Esophagus (tissue), 2 donors: ENCODE results near the gene TMEM131. TPM values are rescaled to one million over a fixed set of nuclear protein-coding genes. Genes with fewer than 3 reads are reported as not detected.

Source experiments
- H3K27ac ChIP-seq, 2 donors: one replicate each; pipeline ENCODE4 v1.5.1; 2013; ENCODE audit warnings: low read depth in 2 of 2, mild to moderate bottlenecking in 2 of 2, inconsistent platforms in 1 of 2, low read length in 1 of 2, moderate library complexity in 1 of 2
- H3K27me3 ChIP-seq, 2 donors: one replicate each; pipeline ENCODE4 v1.6.1; 2013; ENCODE audit warnings: low read length in 2 of 2, control low read depth in 1 of 2, mild to moderate bottlenecking in 1 of 2; ENCODE audit not compliant: insufficient read depth in 2 of 2, control insufficient read depth in 1 of 2
- H3K36me3 ChIP-seq, 2 donors: one replicate each; pipeline ENCODE4 v1.6.1; 2013; ENCODE audit warnings: low read length in 1 of 2; ENCODE audit not compliant: control insufficient read depth in 2 of 2, insufficient read depth in 2 of 2
- H3K4me1 ChIP-seq, 2 donors: one replicate each; pipeline ENCODE4 v1.6.1; 2013; ENCODE audit warnings: low read length in 1 of 2; ENCODE audit not compliant: control insufficient read depth in 2 of 2, insufficient read depth in 2 of 2
- H3K4me3 ChIP-seq, 2 donors: one replicate each; pipeline ENCODE4 v1.5.1; 2013; ENCODE audit warnings: low read length in 2 of 2, mild to moderate bottlenecking in 2 of 2, low read depth in 1 of 2, moderate library complexity in 1 of 2
- H3K9me3 ChIP-seq, 2 donors: one replicate each; pipeline ENCODE4 v1.6.1; 2013; ENCODE audit warnings: mild to moderate bottlenecking in 2 of 2, low read depth in 1 of 2, low read length in 1 of 2, moderate library complexity in 1 of 2; ENCODE audit not compliant: control insufficient read depth in 2 of 2, insufficient read depth in 1 of 2
- WGBS, 2 donors: extraction: QIAGEN DNeasy Blood & Tissue Kit; methylation state at CpG; one replicate each; pipeline ENCODE4 v1.1.7; 2013; 5-methylcytosine and 5-hydroxymethylcytosine counted together
- polyA plus RNA-seq, 2 donors: library from polyadenylated mRNA; stranded (reverse); fragments of 200-250 nt; gene quantifications; one replicate each; pipeline ENCODE4 v1.2.3, GENCODE V29; 2013
- donor health status: healthy with polysubstance abuse.
- donor health status: Bipolar disorder and iron deficiency.

The TMEM131 gene
- polyA plus RNA-seq, 2 donors, result 9.3 to 9.9 TPM

DNA sequence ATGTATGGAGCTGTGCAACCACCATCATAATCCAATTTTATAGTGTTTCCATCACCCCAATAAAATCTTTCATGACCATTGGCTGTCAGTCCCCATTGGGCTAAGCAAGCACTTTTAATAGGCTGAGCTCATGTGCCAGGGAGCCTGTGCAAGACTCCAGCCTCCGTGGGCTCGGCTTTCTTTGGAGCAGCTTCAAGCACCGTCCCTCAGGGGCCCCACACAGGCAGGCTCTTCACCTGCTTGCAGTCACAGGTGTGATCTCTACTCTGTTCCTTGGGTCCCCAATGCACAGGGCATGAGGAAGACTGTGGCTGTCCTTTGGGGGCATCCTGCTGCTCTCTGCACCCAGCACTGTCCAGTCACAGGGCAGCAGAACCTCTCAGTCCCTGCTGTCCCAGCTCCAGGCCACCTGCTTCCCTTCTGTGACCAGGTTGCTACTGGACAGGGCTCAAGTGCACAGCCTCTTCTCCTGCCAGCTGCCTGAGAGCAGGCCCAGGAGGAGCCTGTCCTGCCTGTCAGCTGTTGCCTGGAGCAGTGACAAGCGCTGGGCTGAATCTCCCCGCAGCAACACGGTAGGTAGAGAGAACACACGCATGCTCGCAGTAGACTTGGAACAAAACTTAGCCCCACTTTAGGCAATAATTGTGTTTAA lies 40.7 kb upstream of the TMEM131 start:
- H3K27ac ChIP-seq, result no peak overlapping the region
- no peaks in the 10 kb centered on the region for H3K36me3 ChIP-seq
- 73 to 76% methylated on average over 8 of the region's 8 CpGs for WGBS, 2 donors
- peaks cover 4% of the 10 kb centered on the region in 2 donors for H3K4me1 ChIP-seq
- no peaks in the 10 kb centered on the region for H3K9me3 ChIP-seq
- H3K4me3 ChIP-seq, result no peak overlapping the region
- no peaks in the 10 kb centered on the region for H3K27me3 ChIP-seq

DNA sequence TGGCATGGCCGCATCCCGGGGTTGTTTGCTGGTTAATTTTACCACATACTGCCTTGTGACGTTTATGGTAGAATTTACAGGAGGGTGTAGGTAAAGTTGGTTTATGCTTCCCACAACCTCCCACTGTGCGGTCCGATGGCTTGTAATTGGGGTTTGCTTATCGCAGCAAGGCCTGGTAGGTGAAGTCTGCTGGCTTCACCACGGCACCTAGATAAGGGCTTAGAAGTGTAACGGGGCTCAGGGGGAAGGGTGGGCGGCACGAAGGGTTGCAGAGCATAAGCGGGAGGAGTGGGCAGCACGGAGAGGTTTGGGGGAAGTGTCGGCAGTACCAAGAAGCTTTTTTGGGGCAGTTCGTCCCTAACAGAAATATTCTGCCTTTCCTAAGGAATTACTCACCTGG lies 39.0 kb upstream of the TMEM131 start:
- no peak overlapping the region for H3K4me3 ChIP-seq
- H3K27me3 ChIP-seq, result no peaks in the 10 kb centered on the region
- H3K9me3 ChIP-seq, result no peaks in the 10 kb centered on the region
- H3K27ac ChIP-seq, result no peak overlapping the region
- no peaks in the 10 kb centered on the region for H3K36me3 ChIP-seq
- H3K4me1 ChIP-seq, result no peaks in the 10 kb centered on the region
- WGBS, 2 donors, result 88% methylated on average over 14 of the region's 14 CpGs

DNA sequence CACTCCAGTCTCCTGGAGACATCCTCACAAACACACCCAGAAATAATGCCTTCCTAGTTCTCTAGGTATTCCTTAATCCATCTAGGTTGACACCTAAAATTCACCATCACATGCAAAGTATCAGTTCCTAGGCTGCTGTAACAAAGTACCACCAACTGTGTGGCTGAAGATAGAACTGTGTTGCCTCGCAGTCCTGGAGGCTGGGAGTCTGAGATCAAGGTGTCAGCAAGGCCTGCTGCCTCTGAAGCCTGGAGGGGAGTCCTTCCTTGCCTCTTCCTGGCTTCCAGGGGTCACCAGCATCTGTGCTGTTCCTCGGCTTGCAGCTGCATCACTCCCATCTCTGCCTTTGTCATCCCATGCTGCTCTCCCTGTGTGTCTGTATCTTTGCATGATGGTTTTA lies 36.3 kb upstream of the TMEM131 start:
- 88 to 93% methylated on average over 2 of the region's 2 CpGs for WGBS, 2 donors
- no peaks in the 10 kb centered on the region for H3K36me3 ChIP-seq
- H3K27me3 ChIP-seq, result no peaks in the 10 kb centered on the region
- H3K4me1 ChIP-seq, result no peaks in the 10 kb centered on the region
- H3K4me3 ChIP-seq, result no peak overlapping the region
- H3K9me3 ChIP-seq, result no peaks in the 10 kb centered on the region
- no peak overlapping the region for H3K27ac ChIP-seq

DNA sequence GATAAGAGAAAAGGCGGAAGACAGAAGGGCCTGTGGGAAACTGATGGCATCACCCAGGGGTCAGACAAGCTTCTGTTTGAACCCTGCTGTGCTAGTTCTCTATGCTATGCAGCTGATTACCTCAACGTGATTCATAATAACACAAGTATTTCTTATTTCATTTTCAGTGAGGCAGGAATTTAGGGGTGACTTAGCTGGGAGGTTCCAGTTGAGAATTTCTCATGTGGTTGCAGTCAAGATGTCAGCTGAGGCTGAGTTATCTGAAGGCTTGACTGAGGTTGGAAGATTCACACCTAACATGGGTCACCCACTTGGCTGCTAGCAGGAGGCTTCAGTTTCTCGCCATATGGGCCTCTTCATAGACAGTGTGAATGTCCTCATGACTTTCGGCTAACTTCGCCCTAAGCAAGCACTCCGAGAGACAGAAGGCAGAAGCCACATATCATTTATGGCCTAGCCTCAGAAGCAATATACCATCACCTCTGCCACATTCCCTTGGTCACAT lies 34.0 kb upstream of the TMEM131 start:
- Histone ChIP-seq H3K9me3 (no peaks in the 10 kb centered on the region), H3K4me3 (no peak overlapping the region), H3K36me3 (no peaks in the 10 kb centered on the region), H3K27ac (no peak overlapping the region), H3K4me1 (no peaks in the 10 kb centered on the region), H3K27me3 (no peaks in the 10 kb centered on the region)
- WGBS, 2 donors, result 89 to 93% methylated on average over 6 of the region's 6 CpGs

- Histone ChIP-seq H3K27me3 (no peaks in the 10 kb centered on the region), H3K36me3 (no peaks in the 10 kb centered on the region), H3K4me3 (no peak overlapping the region), H3K27ac (no peak overlapping the region), H3K4me1 (no peaks in the 10 kb centered on the region), H3K9me3 (no peaks in the 10 kb centered on the region)
- WGBS, 2 donors, result 90 to 91% methylated on average over 12 of the region's 12 CpGs
These were observed 33.4 kb upstream of the TMEM131 start for GRCh38 chr2:98028931-98029717.

DNA sequence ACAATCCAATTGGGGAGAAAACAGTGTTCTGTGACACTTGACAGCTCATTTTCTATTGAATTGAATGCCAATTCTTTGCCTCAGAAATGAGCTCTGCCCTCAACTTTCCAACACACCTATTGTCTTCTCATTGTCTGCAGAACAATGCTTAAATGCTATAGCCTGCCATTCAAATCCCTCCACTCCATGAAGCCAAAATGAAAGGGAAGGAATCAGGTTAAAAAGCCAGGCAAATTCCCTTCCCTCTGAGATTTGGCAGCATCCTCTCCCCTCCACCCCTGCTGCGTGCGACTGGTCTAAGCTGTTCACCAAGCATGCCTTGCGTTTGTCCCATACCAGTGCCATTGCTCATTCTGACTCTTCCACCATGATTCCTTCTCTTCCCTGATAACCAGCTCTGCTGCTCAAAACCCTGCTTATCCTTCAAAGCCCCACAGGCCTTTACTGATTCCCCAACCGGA lies 32.4 kb upstream of the TMEM131 start:
- Histone ChIP-seq H3K27me3 (no peaks in the 10 kb centered on the region), H3K27ac (no peak overlapping the region), H3K36me3 (no peaks in the 10 kb centered on the region), H3K4me1 (no peaks in the 10 kb centered on the region), H3K4me3 (no peak overlapping the region), H3K9me3 (no peaks in the 10 kb centered on the region)
- WGBS, 2 donors, result 60 to 89% methylated on average over 4 of the region's 4 CpGs

DNA sequence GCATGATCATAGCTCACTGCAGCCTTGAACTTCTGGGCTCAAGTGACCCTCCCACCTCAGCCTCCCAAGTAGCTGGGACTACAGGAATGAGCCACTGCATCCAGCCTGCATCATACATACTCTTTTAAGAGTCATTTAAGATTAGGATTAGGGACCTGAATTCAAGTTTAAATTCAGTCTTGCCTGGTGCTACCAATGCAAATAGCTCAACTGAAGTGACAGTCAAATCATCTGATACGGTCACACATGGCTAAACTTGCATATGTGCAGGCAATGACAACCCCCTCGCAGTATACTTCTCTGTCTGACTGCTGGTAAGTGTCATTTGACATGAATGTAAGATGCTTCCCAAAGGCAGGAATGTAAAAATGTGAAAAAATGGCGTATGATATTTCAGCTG lies 31.8 kb upstream of the TMEM131 start:
- 87 to 89% methylated on average over 3 of the region's 3 CpGs for WGBS, 2 donors
- no peak overlapping the region for H3K4me3 ChIP-seq
- no peaks in the 10 kb centered on the region for H3K27me3 ChIP-seq
- no peaks in the 10 kb centered on the region for H3K4me1 ChIP-seq
- H3K27ac ChIP-seq, result no peak overlapping the region
- H3K9me3 ChIP-seq, result no peaks in the 10 kb centered on the region
- no peaks in the 10 kb centered on the region for H3K36me3 ChIP-seq

- Histone ChIP-seq H3K4me1 (no peaks in the 10 kb centered on the region), H3K36me3 (no peaks in the 10 kb centered on the region), H3K4me3 (no peak overlapping the region), H3K9me3 (no peaks in the 10 kb centered on the region), H3K27me3 (no peaks in the 10 kb centered on the region), H3K27ac (no peak overlapping the region)
- 72 to 79% methylated on average over 2 of the region's 2 CpGs for WGBS, 2 donors
These were observed 31.3 kb upstream of the TMEM131 start for GRCh38 chr2:98026927-98027522.

DNA sequence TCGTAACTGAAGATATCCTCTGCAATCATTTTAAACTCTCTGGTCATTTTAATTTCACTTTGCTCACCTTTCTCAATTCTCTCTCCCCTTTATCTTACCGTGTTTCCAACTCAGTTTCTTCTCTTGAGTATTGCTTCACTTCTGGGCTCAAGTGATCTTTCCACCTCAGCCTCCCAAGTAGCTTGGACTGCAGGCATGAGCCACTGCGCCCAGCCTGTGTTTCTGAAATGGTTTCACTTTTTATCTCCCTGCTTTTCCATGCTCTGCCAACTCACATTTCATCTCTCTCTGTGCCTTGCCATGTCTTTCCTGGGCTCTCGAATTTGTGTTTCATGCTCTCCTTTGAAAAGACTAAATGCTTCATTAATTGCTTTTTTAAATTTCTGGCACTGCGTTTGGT lies 30.5 kb upstream of the TMEM131 start:
- WGBS, 2 donors, result 47 to 50% methylated on average over 5 of the region's 5 CpGs
- H3K36me3 ChIP-seq, result no peaks in the 10 kb centered on the region
- H3K27me3 ChIP-seq, result no peaks in the 10 kb centered on the region
- H3K4me3 ChIP-seq, result no peak overlapping the region
- no peaks in the 10 kb centered on the region for H3K9me3 ChIP-seq
- no peaks in the 10 kb centered on the region for H3K4me1 ChIP-seq
- H3K27ac ChIP-seq, result no peak overlapping the region
